A549 (cell line): ENCODE data around the gene PRAMEF15.
"Not testable (repeated sequence)": the region's sequence is repeated elsewhere in the genome, so short reads cannot be mapped to it uniquely, and the experiment has no call there.

Source experiments
- BHLHE40 ChIP-seq: IDR thresholded peaks from 2 replicates; pipeline ENCODE4 v1.6.1; 2012; ENCODE audit warnings: low read depth, low read length, inconsistent platforms
- CEBPB ChIP-seq, 2 experiments: fragments of >200 bp in 1 of 2; sonication (Bioruptor Twin) in 1 of 2; formaldehyde crosslinking in 1 of 2; IDR thresholded peaks; 2 replicates each; pipeline ENCODE4 v1.6.1; 2012 to 2016
- CTCF ChIP-seq: fragments of >200 bp; sonication (Bioruptor Twin); formaldehyde crosslinking; IDR thresholded peaks from 3 replicates; pipeline ENCODE4 v1.5.1; 2016
- ESRRA ChIP-seq: fragments of 150-350 bp; IDR thresholded peaks from 2 replicates; pipeline ENCODE4 v1.6.1; 2014; ENCODE audit warnings: mild to moderate bottlenecking, low read length, borderline replicate concordance
- JUN ChIP-seq, 2 experiments: fragments of >200 bp; sonication (Bioruptor Twin); formaldehyde crosslinking; IDR thresholded peaks; 2 replicates in 1 of 2; 3 replicates in 1 of 2; pipeline ENCODE4 v1.6.1; 2016 to 2017
- MAFK ChIP-seq: fragments of 450-650 bp; IDR thresholded peaks from 2 replicates; pipeline ENCODE4 v1.6.1; 2014; ENCODE audit not compliant: partially characterized antibody
- TF ChIP-seq, protein P1 (sequence below): IDR thresholded peaks from 2 replicates; pipeline ENCODE4 v1.6.1; 2012
- TF ChIP-seq, protein P2 (sequence below): fragments of 250-450 bp; sonication (Bioruptor Pico); IDR thresholded peaks from 2 replicates; pipeline ENCODE4 v1.5.0; 2021; ENCODE audit warnings: mild to moderate bottlenecking, moderate library complexity, borderline replicate concordance

DNA sequence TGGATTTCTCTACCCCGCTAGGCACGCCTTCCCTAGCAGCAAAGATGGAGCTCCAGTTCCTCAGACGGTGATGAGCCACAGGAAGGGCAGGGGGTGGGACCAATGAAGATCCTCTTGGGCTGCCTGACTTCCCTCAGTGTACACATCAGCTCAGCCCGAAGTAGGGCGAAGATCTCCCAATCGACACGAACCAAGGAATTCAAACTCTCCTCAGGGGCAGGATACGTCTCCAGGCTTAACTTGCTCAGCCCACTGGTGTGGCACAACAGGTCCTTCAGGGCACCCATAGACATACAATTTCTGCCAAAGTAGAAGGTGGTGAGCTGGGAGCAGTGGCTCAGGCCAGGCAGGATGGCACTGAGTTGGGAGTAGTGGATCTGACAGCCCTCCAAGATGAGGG, 27.1 kb downstream of the PRAMEF15 start:
- TF ChIP-seq CTCF; MAFK; ESRRA; JUN (IDR thresholded peaks at IDR 0.05); BHLHE40; CEBPB (IDR thresholded peaks at IDR 0.05): not testable (repeated sequence)
- TF ChIP-seq, protein P1, sequence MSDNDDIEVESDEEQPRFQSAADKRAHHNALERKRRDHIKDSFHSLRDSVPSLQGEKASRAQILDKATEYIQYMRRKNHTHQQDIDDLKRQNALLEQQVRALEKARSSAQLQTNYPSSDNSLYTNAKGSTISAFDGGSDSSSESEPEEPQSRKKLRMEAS = not testable (repeated sequence)
- TF ChIP-seq, protein P2, sequence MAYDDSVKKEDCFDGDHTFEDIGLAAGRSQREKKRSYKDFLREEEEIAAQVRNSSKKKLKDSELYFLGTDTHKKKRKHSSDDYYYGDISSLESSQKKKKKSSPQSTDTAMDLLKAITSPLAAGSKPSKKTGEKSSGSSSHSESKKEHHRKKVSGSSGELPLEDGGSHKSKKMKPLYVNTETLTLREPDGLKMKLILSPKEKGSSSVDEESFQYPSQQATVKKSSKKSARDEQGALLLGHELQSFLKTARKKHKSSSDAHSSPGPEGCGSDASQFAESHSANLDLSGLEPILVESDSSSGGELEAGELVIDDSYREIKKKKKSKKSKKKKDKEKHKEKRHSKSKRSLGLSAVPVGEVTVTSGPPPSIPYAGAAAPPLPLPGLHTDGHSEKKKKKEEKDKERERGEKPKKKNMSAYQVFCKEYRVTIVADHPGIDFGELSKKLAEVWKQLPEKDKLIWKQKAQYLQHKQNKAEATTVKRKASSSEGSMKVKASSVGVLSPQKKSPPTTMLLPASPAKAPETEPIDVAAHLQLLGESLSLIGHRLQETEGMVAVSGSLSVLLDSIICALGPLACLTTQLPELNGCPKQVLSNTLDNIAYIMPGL (CRISPR knock-in tag) = not testable (repeated sequence)
